Karpas-422 (cell line): ENCODE results near the gene SVBP. TPM values are rescaled to one million over a fixed set of nuclear protein-coding genes. Genes with fewer than 3 reads are reported as not detected.
"Not testable (repeated sequence)": the region's sequence is repeated elsewhere in the genome, so short reads cannot be mapped to it uniquely, and the experiment has no call there.

ENCODE experiments used
- DNase-seq: peaks from one replicate; pipeline ENCODE4 v3.0.0-alpha.2; 2015
- H2AFZ ChIP-seq: fragments of 200-600 bp; sonication (generic); 2 replicates; pipeline ENCODE4 v1.6.1; 2014; ENCODE audit warnings: antibody characterized with exemption, low read length, mixed read lengths
- H3K27ac ChIP-seq: fragments of 200-600 bp; sonication (generic); 2 replicates; pipeline ENCODE4 v1.5.1; 2014; ENCODE audit warnings: mild to moderate bottlenecking, low read length, moderate library complexity
- H3K27me3 ChIP-seq: fragments of 200-600 bp; sonication (generic); 2 replicates; pipeline ENCODE4 v1.6.1; 2014; ENCODE audit warnings: low read length, mixed read lengths
- H3K36me3 ChIP-seq: fragments of 200-600 bp; sonication (generic); 2 replicates; pipeline ENCODE4 v1.6.1; 2014; ENCODE audit warnings: low read length, mixed read lengths; ENCODE audit not compliant: insufficient read depth
- H3K4me1 ChIP-seq: fragments of 200-600 bp; sonication (generic); 2 replicates; pipeline ENCODE4 v1.6.1; 2014; ENCODE audit warnings: mild to moderate bottlenecking, low read length, mixed read lengths
- H3K4me2 ChIP-seq: fragments of 200-600 bp; sonication (generic); 2 replicates; pipeline ENCODE4 v1.6.1; 2014; ENCODE audit warnings: low read length, low read depth, mild to moderate bottlenecking; ENCODE audit not compliant: poor library complexity, severe bottlenecking
- H3K4me3 ChIP-seq: fragments of 200-600 bp; sonication (generic); 2 replicates; pipeline ENCODE4 v1.5.1; 2014; ENCODE audit warnings: mild to moderate bottlenecking, antibody characterized with exemption, low read length, mixed read lengths
- H3K79me2 ChIP-seq: fragments of 200-600 bp; sonication (generic); 2 replicates; pipeline ENCODE4 v1.6.1; 2014; ENCODE audit warnings: mild to moderate bottlenecking, low read length, mixed read lengths
- H3K9ac ChIP-seq: fragments of 200-600 bp; sonication (generic); 2 replicates; pipeline ENCODE4 v1.6.0; 2014; ENCODE audit warnings: low read length
- H3K9me2 ChIP-seq: fragments of 200-600 bp; sonication (generic), shearing (Covaris generic); replicated peaks from 2 replicates; pipeline ENCODE4 v1.6.0; 2014; ENCODE audit warnings: mild to moderate bottlenecking, low read length, moderate library complexity; ENCODE audit not compliant: insufficient read depth
- H3K9me3 ChIP-seq: fragments of 300-700, 200-600 bp; sonication (generic); 2 replicates; pipeline ENCODE4 v1.6.1; 2014; ENCODE audit warnings: low read length, mixed read lengths
- H4K20me1 ChIP-seq: fragments of 200-600 bp; sonication (generic); 2 replicates; pipeline ENCODE4 v1.6.1; 2014; ENCODE audit warnings: mild to moderate bottlenecking, antibody characterized with exemption, low read length, low read depth; ENCODE audit not compliant: insufficient read depth
- total RNA-seq: library from RNA; depleted of rRNA; stranded (reverse); fragments of >200 nt; shearing (Covaris generic); gene quantifications from 2 replicates; pipeline ENCODE4 v1.2.3, GENCODE V29; 2014; ENCODE audit warnings: low replicate concordance

Gene SVBP
- total RNA-seq, 1 experiment from 2014 or later = 18.2 TPM

- Histone ChIP-seq H3K36me3 (no peaks in the 10 kb centered on the region), H2AFZ (no peak overlapping the region), H4K20me1 (no peaks in the 10 kb centered on the region), H3K4me3 (no peak overlapping the region), H3K27ac (no peak overlapping the region), H3K9me2 (no peaks in the 10 kb centered on the region), H3K4me1 (peaks cover 7% of the 10 kb centered on the region), H3K9me3 (no peaks in the 10 kb centered on the region), H3K79me2 (no peaks in the 10 kb centered on the region), H3K9ac (no peak overlapping the region), H3K4me2 (no peak overlapping the region), H3K27me3 (no peaks in the 10 kb centered on the region)
- no peak for DNase-seq
Measured at GRCh38 chr1:42824481-42825035, 7.4 kb upstream of the SVBP start.

DNA sequence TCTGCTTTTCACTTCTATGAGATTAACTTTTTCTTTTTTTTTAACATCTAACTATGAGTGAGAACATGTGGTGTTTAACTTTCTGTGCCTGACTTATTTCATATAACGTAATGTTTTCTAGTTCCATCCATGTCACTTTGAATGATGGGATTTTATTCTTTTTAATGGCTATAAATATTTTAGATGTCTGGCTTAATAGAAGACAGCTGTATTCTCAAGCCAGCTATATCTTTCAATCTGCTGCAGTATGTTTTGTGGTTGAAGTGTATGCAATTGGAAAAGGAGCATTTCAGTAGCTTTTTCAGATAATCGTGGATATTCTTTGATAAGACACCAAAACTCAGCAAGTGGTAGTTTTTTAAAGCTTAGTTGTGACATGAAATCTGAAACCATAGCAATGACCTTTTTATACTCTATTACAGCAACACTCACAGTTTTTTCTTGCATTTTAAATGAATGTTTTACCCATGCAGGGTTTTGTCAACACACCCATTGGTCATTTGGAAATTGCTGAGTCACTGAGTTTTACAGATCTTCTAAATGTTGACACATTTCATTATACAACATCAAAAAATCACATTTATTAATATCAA, 5.7 kb upstream of the SVBP start:
- no peaks in the 10 kb centered on the region for H3K79me2 ChIP-seq
- no peaks in the 10 kb centered on the region for H3K36me3 ChIP-seq
- H2AFZ ChIP-seq = no peak overlapping the region
- no peak overlapping the region for H3K4me3 ChIP-seq
- no peaks in the 10 kb centered on the region for H4K20me1 ChIP-seq
- H3K27me3 ChIP-seq = no peaks in the 10 kb centered on the region
- H3K27ac ChIP-seq = no peak overlapping the region
- peaks cover 8% of the 10 kb centered on the region for H3K4me1 ChIP-seq
- H3K9me3 ChIP-seq = no peaks in the 10 kb centered on the region
- no peak for DNase-seq
- no peak overlapping the region for H3K4me2 ChIP-seq
- H3K9ac ChIP-seq = no peak overlapping the region
- no peaks in the 10 kb centered on the region for H3K9me2 ChIP-seq

DNA sequence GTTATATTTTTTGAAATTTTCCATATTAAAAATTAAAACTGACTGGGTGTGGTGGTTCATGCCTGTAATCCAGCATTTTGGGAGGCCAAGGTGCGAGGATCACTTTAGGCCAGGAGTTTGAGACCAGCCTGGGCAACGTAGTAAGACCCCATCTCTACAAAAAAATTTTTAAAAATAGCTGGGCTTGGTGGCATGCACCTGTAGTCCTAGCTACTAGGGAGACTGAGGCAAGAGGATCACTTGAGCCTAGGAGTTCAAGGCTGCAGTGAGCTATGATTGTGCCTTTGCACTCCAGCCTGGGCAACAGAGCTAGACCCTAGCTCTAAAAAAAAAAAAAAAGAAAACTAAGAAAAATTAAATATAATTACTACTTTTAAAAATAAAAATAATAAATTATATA, 4.5 kb upstream of the SVBP start:
- H3K9me3 ChIP-seq = no peaks in the 10 kb centered on the region
- H3K4me1 ChIP-seq = peaks cover 14% of the 10 kb centered on the region
- H4K20me1 ChIP-seq = no peaks in the 10 kb centered on the region
- H3K27ac ChIP-seq = no peak overlapping the region
- no peak overlapping the region for H3K9ac ChIP-seq
- H3K79me2 ChIP-seq = no peaks in the 10 kb centered on the region
- no peak overlapping the region for H3K4me3 ChIP-seq
- no peaks in the 10 kb centered on the region for H3K36me3 ChIP-seq
- no peaks in the 10 kb centered on the region for H3K27me3 ChIP-seq
- H2AFZ ChIP-seq = no peak overlapping the region
- DNase-seq = no peak
- H3K9me2 ChIP-seq = no peaks in the 10 kb centered on the region
- H3K4me2 ChIP-seq = no peak overlapping the region

DNA sequence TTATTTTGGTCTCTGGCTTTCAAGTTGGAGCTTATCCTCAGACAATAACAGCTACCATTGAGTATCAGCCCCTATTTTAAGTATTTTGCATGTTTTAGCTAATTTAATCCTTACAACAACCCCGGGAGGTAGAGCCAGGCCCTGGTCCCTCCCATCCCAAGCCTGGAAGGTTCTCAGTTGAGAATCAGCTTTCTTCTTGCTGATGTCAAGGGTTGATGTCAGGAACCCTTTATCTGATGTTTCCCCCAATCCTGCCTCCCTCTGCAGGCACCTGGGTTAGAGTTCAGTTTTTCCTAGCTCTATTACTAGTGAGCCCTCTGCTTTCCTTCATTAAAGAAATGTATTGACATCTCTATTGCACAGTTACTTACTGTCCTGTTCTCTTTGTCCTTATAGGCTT, 3.6 kb upstream of the SVBP start:
- Histone ChIP-seq H3K36me3 (no peaks in the 10 kb centered on the region), H3K27ac (no peak overlapping the region), H3K9me2 (no peaks in the 10 kb centered on the region), H4K20me1 (no peaks in the 10 kb centered on the region), H3K9ac (no peak overlapping the region), H2AFZ (no peak overlapping the region), H3K4me3 (no peak overlapping the region), H3K27me3 (no peaks in the 10 kb centered on the region), H3K4me2 (no peak overlapping the region), H3K4me1 (peaks cover 22% of the 10 kb centered on the region), H3K9me3 (no peaks in the 10 kb centered on the region), H3K79me2 (no peaks in the 10 kb centered on the region)
- DNase-seq = no peak

DNA sequence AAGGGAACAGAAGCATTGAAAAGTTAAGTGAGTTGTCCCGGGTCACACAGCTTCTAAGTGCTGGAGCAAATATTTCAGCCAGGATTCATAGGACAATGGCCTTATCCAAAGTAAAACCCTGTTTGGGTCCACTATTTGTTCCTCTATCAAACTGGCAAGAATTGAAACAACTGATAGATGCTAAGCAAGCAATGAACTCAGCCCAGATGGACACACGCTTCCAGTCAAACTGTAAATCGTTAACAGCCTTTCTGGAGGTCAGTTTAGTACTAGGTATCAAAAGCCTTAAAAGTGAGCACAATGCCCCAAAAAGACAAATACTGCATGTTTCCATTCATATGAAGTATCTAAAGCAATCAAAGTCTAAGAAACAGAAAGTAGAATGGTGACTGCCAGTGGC, 779 bp upstream of the SVBP start:
- H3K9ac ChIP-seq = no peak overlapping the region
- no peak overlapping the region for H3K27ac ChIP-seq
- H4K20me1 ChIP-seq = no peaks in the 10 kb centered on the region
- no peaks in the 10 kb centered on the region for H3K9me3 ChIP-seq
- peak overlapping the region; percentile 83 for H3K4me3 ChIP-seq
- peak overlapping the region; percentile 83 for H3K4me2 ChIP-seq
- H2AFZ ChIP-seq = 0 out of 2 replicates have a peak overlapping the region, but pooled peaks have one; percentile 40
- H3K27me3 ChIP-seq = no peaks in the 10 kb centered on the region
- no peaks in the 10 kb centered on the region for H3K9me2 ChIP-seq
- no peak for DNase-seq
- H3K4me1 ChIP-seq = peaks cover 21% of the 10 kb centered on the region
- no peaks in the 10 kb centered on the region for H3K36me3 ChIP-seq
- no peaks in the 10 kb centered on the region for H3K79me2 ChIP-seq

DNA sequence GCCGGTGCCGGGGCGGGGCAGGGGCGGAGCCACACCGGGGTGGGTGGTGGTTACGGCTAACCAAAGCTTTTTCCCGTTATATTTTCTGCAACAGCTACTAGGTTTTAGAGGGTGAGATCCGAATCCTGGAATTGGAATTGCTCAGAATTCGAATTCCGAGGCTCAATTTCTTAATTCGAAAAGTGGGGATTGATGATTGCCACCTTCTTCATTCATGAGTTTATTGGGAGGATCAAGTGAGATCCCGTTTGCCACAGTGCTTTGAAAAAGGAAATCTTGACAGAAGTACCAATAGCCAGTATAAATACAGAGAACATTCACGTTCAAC, 207 bp upstream of the SVBP start:
- no peaks in the 10 kb centered on the region for H3K27me3 ChIP-seq
- 0 out of 2 replicates have a peak overlapping the region, but pooled peaks have one; percentile 40 for H2AFZ ChIP-seq
- peak; percentile 41 for DNase-seq
- H3K4me1 ChIP-seq = peaks cover 16% of the 10 kb centered on the region
- H3K36me3 ChIP-seq = no peaks in the 10 kb centered on the region
- H3K79me2 ChIP-seq = no peaks in the 10 kb centered on the region
- H3K9ac ChIP-seq = peak overlapping the region; percentile 43
- peak overlapping the region; percentile 83 for H3K4me2 ChIP-seq
- H3K4me3 ChIP-seq = peak overlapping the region; percentile 83
- no peak overlapping the region for H3K27ac ChIP-seq
- no peaks in the 10 kb centered on the region for H3K9me2 ChIP-seq
- H4K20me1 ChIP-seq = no peaks in the 10 kb centered on the region
- no peaks in the 10 kb centered on the region for H3K9me3 ChIP-seq

- no peaks in the 10 kb centered on the region for H3K79me2 ChIP-seq
- no peaks in the 10 kb centered on the region for H3K36me3 ChIP-seq
- peak overlapping the region; percentile 83 for H3K4me2 ChIP-seq
- peak overlapping the region; percentile 78 for H3K9ac ChIP-seq
- H4K20me1 ChIP-seq = no peaks in the 10 kb centered on the region
- H3K4me3 ChIP-seq = peak overlapping the region; percentile 83
- no peaks in the 10 kb centered on the region for H3K27me3 ChIP-seq
- H3K27ac ChIP-seq = no peak overlapping the region
- no peaks in the 10 kb centered on the region for H3K9me3 ChIP-seq
- H3K9me2 ChIP-seq = no peaks in the 10 kb centered on the region
- peaks cover 16% of the 10 kb centered on the region for H3K4me1 ChIP-seq
- DNase-seq = peak; percentile 42
- H2AFZ ChIP-seq = peak overlapping the region; percentile 58; the same call in 1 of the 2 replicates
Measured at GRCh38 chr1:42815941-42816584, 1.1 kb downstream of the SVBP start.

GRCh38 chr1:42814815-42815214, 2.4 kb downstream of the SVBP start:
- not testable (repeated sequence) for H3K27me3 ChIP-seq, H3K9ac ChIP-seq, H3K36me3 ChIP-seq, DNase-seq, H3K4me2 ChIP-seq, H3K4me3 ChIP-seq, H2AFZ ChIP-seq, H3K79me2 ChIP-seq, H3K9me3 ChIP-seq, H3K9me2 ChIP-seq, H3K27ac ChIP-seq, H4K20me1 ChIP-seq
- H3K4me1 ChIP-seq = peaks cover 16% of the 10 kb centered on the region
